Islet precursor cell (in vitro differentiated cells): Measurements from ENCODE around the gene VPS16.

Experiments
- DNase-seq: peaks from one replicate; pipeline ENCODE4 v3.0.0-alpha.2; 2018

Gene VPS16

GRCh38 chr20:2840138-2840966 lies at the start of gene VPS16, which contains the start of gene PCED1A:
Gene VPS16, plus strand, starts transcription at chr20:2840745. Its CDS starts 30 bp downstream, at chr20:2840775.
Gene PCED1A, minus strand, starts transcription at chr20:2840655. Its CDS starts 743 bp downstream, at chr20:2839912.
- DNase-seq: peak; percentile 92

- no peak for DNase-seq
Observed at GRCh38 chr20:2793471-2793870, 47.1 kb upstream of the VPS16 start.

DNA sequence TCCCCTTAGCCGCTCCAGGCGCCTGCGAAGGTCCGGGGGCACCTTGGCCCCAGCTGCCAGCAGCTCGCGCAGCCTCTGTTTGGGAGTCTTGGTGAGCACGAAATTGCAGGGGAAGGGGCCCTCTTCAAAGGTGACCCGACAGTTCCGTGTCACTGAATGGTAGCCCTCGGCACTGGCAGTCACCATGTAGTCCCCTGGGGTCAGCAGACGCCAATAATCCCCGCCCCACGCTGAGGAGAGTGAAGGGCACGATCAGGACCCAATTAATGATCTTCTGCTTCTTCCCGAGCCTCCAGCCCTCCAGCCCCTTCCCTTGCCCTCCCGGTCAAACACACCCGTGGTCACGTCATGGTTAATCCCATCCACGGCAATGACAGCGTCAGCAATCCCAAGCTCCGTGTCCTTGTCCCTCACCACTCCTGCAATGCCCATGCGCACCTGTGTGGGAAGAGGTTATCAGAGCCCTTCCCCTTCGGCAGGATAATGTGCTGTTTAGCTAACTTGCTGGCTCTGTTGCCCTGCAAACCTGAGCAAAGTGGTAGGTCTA lies 46.3 kb upstream of the VPS16 start:
- no peak for DNase-seq

GRCh38 chr20:2794866-2795447 lies 45.6 kb upstream of the VPS16 start:
- DNase-seq: no peak

GRCh38 chr20:2795451-2795850 lies 45.1 kb upstream of the VPS16 start:
- no peak for DNase-seq

DNA sequence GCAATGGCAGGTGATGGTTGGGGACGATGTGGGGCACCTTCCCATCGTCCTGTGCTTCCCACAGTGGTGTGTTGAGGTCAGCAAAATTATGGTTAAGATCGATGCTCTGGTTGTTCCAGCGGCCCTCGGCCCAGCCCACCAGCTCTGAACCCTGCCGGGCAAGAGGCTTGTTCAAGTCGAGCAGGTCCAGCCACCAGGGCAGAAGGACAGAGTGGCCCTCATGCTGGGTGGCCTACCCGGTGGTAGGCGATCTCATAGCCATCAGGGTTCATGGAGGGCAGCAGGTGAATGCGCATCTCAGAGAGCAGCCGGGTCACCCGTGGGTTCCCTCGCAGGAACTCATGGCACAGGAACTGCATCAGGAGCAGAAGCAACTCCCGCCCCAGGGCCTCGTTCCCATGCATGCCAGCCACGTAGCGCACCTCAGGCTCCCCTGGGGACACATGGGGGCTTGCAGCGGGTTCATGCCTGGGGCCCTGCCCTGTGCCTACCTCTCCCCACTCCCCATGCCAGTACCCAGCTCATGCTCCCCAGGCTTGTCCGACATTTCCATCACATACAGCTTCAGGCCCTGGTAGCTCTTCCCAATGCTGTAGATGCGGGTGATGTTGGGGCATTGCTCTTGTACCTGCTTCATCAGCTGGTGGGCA lies 44.4 kb upstream of the VPS16 start:
- DNase-seq: no peak

- no peak for DNase-seq
Observed at GRCh38 chr20:2797136-2797983, 43.2 kb upstream of the VPS16 start.

DNA sequence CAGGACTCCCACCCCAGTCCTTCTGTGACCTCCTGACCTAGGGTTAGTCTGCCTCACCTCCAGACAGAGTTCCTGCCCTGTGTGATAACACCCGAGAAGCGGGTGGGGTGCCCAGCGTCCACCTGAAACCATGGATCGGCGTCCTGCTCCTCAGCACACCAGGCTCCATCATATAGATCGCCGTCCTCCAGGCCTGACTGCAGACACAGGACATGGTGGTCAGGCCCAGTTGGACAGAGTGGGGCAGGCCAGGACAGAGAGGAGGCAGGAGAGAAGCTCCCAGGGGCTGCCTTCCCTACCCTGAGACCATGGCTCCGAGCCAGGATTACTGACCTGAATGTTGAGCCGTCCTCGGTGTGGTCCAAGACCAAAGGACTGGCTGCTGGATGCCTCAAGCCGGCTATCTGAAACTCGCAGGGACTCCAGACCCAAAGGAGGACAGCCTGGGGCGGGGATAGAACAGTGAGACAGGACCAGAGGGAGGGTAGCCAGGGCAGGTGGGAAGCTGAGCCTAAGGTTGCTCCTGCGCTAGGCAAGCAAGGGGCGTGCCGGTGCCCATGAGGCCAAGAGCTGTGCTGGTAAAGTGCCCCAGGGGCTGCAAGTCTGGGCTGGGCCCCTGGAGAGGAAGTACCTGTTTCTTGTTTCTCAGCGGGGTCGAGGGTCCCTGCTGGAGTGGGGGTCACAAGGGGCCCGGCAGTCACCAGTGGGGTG lies 42.3 kb upstream of the VPS16 start:
- no peak for DNase-seq

- peak; percentile 70 for DNase-seq
Observed at GRCh38 chr20:2798814-2799213, 41.7 kb upstream of the VPS16 start.

- DNase-seq: no peak
Observed at GRCh38 chr20:2799271-2799670, 41.3 kb upstream of the VPS16 start.

DNA sequence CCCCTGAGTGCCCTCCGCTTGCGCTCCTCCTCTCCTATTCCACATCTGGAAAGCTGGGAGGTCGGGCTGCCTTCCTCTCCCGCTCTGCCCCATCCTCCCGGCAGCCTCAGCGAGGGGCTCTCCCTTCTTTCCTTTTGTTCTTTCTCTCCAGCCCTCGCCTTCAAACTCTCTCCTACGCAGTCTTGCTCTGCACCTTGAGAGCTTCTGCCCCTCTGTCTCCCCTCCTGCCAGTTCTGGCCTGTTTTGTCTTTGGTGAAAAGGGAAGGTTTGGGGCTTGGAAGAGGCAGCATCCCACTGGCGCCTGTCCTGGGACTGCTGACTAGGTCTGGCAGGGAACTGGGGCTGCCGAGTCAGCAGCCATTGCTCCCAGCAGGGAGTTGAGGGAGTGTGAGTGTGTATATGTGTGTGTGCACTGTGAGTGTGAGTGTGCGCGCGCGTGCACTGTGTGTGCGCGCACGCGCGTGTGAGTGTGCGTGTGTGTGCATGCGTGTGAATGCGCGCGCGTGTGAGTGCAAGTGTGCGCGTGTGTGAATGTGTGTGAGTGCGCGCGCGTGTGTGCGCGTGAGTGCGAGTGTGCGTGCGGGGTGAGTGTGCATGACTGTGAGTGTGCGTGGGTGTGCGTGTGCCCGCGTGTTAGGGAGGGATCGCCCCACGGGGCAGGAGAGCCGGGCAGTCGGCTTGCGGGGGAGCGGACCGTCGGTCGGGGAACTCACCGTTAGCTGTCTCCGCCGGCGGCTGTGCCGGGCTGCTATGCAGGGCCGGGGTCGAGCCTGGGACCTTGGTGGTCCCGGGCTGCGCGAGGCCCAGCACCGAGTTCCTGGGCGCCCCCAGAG lies 40.6 kb upstream of the VPS16 start:
- peak; percentile 67 for DNase-seq

DNA sequence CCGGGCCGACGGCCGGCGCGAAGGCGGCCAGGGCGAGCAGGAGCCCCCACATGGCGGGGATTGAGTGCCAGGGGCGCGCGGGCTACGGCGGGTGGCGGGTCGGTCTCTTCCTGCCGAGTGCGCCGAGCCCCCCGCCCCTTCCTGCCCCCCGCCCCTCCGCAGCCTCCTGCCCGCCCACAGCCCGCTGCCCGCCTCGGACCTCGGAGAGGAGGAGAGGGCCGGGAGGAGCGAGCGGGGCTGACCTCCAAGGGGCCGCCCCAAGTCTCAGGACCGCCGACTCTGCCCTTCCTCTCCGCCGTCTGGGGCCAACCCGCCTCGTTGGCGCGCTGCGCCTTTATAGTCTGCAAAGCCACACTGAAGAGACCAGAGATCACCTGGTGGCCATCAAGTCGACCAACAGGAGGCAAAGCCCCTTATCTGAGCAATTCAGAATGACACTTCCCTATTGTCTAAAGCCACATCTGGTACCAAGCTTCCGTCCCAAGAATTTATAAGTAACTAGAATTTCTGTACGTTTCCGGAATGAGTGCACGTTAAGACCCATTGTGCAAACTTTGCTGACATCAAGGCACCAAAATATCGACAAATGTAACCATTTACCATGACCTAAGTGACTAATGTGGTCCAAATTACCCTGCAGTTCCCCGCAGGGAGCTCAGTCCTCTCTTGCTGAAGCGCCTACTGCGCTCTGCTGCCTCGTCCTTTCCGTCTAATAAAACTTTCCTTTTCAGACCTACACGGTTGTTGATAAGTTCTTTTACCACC lies 39.8 kb upstream of the VPS16 start, which contains the start of gene CPXM1:
Gene CPXM1, minus strand, starts transcription at position 107 of the 765 bp plus-strand sequence. Its CDS starts 55 bp downstream, at position 52.
- DNase-seq: peak; percentile 88

- no peak for DNase-seq
Observed at GRCh38 chr20:2801286-2801728, 39.2 kb upstream of the VPS16 start.

DNA sequence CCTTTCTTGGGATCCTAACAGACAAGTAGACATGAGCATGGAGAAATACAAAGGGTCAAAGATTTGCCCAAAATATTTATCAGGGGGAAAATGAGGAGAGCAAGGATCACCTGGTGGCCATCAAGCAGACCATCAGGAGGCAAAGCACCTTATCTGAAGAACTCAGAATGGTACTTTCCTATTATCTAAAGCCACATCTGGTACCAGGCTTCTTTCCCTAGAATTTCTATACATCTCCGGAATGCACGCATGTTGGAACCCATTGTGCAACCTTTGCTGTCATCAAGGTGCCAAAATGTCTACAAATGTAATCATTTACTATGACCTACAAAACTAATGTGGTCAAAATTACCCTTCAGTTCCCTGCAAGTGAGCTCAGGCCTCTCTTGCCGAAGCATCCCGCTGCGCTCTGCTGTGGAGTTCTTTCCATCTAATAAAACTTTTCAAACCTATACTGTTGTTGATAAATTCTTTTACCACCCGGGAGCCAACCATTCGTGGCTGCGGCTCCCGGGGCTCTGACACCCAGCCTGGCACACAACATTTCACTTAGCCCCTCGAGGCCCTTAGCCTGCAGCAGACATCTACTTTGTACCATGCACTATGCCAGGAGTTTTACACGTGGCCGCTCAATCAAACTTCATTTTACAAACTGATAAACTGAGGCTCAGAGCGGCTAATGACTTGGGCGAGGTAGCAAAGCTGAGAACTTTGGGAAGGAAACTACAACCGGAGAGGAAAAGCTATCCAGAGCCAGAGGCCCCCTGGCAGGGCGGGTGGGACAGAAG lies 36.3 kb upstream of the VPS16 start:
- no peak for DNase-seq

DNA sequence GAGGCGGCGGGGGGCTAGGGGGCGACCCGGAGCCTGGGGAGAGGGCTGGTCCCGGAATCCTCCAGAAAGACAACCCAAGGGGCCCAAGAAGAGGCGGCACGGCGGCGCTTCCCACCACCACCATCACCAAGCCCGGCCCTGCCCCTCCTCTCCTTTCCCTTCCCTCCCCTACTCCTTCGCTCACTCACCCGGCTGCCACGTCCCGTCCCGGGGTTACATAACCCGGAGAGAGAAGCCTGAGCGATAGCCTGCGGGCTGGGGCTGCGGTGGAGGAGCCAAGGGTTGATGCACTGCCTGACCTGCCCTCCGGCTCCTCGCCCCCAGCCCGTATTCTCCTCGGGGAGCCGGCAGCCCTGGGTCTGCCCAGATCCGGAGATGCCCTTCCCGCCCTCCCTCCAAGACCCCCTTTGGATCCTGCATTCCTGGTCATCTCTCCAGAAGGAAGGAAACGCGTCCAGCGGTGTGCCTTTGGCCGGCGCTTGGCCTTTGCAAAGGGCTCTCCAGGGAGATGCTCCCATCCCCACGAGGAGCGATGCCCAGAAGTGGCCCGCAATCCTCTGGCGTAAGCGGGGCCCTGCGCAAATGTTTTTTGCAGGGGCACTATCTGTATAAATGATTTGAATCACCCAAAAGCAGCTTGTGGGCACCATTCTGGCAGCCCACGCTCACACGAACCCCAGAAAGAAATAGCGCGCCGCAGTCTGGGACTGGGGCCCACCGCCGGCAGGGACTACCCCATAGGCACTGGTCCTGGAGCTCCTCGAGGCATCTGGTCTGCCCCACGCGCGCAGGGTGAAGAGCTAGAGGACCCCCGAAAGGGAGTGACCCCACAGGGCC lies 35.5 kb upstream of the VPS16 start:
- peak; percentile 72 for DNase-seq

DNA sequence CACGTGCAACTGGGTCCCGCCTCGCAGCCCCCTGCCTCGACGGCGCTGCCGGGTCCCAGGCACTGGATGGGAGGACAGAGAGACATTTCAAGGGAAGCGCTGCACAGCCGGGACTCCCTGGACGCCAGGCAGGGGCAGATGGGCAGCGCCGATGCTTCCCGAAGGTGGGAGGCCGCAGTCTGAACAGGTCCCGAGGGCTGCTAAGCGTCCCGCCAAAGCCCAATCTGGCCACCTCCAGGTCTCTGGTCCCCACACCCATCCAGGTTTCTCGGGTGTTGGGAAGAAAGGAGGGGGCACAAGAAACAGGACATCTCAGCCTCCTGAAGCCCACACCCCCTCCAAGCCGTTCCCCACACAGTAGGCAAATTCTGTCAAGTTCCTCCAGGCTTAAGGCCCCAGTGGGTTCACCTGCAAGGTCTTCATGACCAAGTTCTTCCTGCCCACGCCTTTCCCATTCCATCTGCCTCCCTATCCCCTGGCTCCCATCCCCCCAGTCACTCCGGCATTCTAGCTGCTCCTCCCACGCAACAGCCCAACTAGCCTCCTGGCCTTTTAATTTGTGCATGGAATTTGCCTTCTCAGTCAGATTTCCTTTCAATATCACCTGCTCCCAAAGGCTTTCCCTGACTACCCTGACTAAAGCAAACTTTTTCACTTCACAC lies 34.7 kb upstream of the VPS16 start:
- peak; percentile 58 for DNase-seq

GRCh38 chr20:2806351-2806701 lies 34.2 kb upstream of the VPS16 start:
- DNase-seq: no peak

DNA sequence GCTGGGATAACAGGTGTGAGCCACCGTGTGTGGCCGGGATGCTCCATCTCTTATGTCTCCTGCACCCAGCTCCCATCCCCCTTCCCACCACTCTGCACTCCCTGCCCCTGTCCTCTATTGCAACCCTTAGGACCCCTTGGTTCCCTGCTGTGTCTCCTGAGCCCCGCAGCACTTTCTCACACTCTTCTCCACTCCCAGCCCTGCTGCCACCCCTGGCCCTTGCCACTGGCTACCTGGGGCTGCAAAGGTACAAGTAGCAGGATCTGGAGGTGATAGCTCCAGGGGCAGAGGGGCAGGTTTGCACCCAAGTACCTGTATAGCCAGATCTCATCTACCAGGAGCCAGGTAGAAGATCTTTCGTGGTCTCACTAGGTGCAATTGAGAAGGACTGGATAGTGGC lies 33.5 kb upstream of the VPS16 start:
- no peak for DNase-seq
